Measurements from ENCODE around the gene PHF2.

PHF2 gene

GRCh38 chr9:93578844-93579243 is 2.5 kb downstream of the PHF2 start:
- H3K4me3 ChIP-seq (replicated peaks; ENCODE audit: low read depth, low read length): no peak overlapping the region
- no peak for TF ChIP-seq CTCF (IDR thresholded peaks at IDR 0.05; ENCODE audit: low read length, missing control alignments)
- DNase-seq (ENCODE audit: low read depth): no peak

- TF ChIP-seq CTCF (IDR thresholded peaks at IDR 0.05; ENCODE audit: low read length, missing control alignments): no peak
- DNase-seq (ENCODE audit: low read depth): no peak
- H3K4me3 ChIP-seq (replicated peaks; ENCODE audit: low read depth, low read length): no peak overlapping the region
These were observed 3.5 kb downstream of the PHF2 start for GRCh38 chr9:93579711-93580516.

- no peak for TF ChIP-seq CTCF (IDR thresholded peaks at IDR 0.05; ENCODE audit: low read length, missing control alignments)
- no peak for DNase-seq (ENCODE audit: low read depth)
- no peak overlapping the region for H3K4me3 ChIP-seq (replicated peaks; ENCODE audit: low read depth, low read length)
These were observed 4.4 kb downstream of the PHF2 start for GRCh38 chr9:93580654-93581380.

- DNase-seq (ENCODE audit: low read depth): no peak
- TF ChIP-seq CTCF (IDR thresholded peaks at IDR 0.05; ENCODE audit: low read length, missing control alignments): no peak
These were observed 5.7 kb downstream of the PHF2 start for GRCh38 chr9:93582115-93582514.

GRCh38 chr9:93582550-93582949 is 6.2 kb downstream of the PHF2 start:
- H3K4me3 ChIP-seq (replicated peaks; ENCODE audit: low read depth, low read length): no peak overlapping the region
- TF ChIP-seq CTCF (IDR thresholded peaks at IDR 0.05; ENCODE audit: low read length, missing control alignments): no peak
- no peak for DNase-seq (ENCODE audit: low read depth)

More at GRCh38 chr9:93582115-93582514, 5.7 kb downstream of the PHF2 start:
- H3K4me3 ChIP-seq (replicated peaks; ENCODE audit: low read depth, low read length): no peak overlapping the region

- TF ChIP-seq CTCF (IDR thresholded peaks at IDR 0.05; ENCODE audit: low read length, missing control alignments): no peak
- no peak overlapping the region for H3K4me3 ChIP-seq (replicated peaks; ENCODE audit: low read depth, low read length)
- DNase-seq (ENCODE audit: low read depth): no peak
These were observed 8.9 kb downstream of the PHF2 start for GRCh38 chr9:93585259-93585658.

All from fibroblast of pulmonary artery (primary cell).